OCI-LY7 (cell line): ENCODE data around the gene KRTAP5-6. TPM values are rescaled to one million over a fixed set of nuclear protein-coding genes. Genes with fewer than 3 reads are reported as not detected.

Experiments used
- BruUV-seq: library from RNA; stranded (reverse); fragments of 400-500 nt; replicated peaks from 2 replicates; lab custom pipeline; 2021; lab: Mats Ljungman, UMichigan
- CTCF ChIA-PET: fragments of 300-600 bp; sonication (Branson Sonifier 250); formaldehyde crosslinking; loops from one replicate; lab custom pipeline; 2022; ENCODE audit warnings: antibody characterized with exemption; ENCODE audit not compliant: unreplicated experiment; lab: Charles Lee
- POLR2A ChIA-PET: fragments of 300-600 bp; sonication (Branson Sonifier 250); formaldehyde crosslinking; loops from one replicate; lab custom pipeline; 2022; ENCODE audit warnings: antibody characterized with exemption; lab: Charles Lee
- DNase-seq: peaks from one replicate; pipeline ENCODE4 v3.0.0-alpha.2; 2015; ENCODE audit warnings: low spot score
- H2AFZ ChIP-seq: fragments of 200-600 bp; sonication (generic), shearing (Covaris generic); 2 replicates; pipeline ENCODE4 v1.6.1; 2014; ENCODE audit warnings: mild to moderate bottlenecking, antibody characterized with exemption, low read length, moderate library complexity
- H3K27ac ChIP-seq: fragments of 200-600 bp; sonication (generic); 2 replicates; pipeline ENCODE4 v1.5.1; 2014; ENCODE audit warnings: mixed run types, low read depth, mild to moderate bottlenecking, moderate library complexity, low read length, inconsistent platforms; ENCODE audit not compliant: poor library complexity, severe bottlenecking
- H3K36me3 ChIP-seq: fragments of 200-600 bp; sonication (generic); 2 replicates; pipeline ENCODE4 v1.6.1; 2014; ENCODE audit warnings: mild to moderate bottlenecking, antibody characterized with exemption, low read length, moderate library complexity, mixed read lengths; ENCODE audit not compliant: insufficient read depth
- H3K4me1 ChIP-seq: fragments of 200-600 bp; sonication (generic); 2 replicates; pipeline ENCODE4 v1.5.1; 2014; ENCODE audit warnings: mild to moderate bottlenecking, low read length; ENCODE audit not compliant: insufficient read depth, poor library complexity, severe bottlenecking
- H3K4me2 ChIP-seq: fragments of 200-600 bp; sonication (generic); 2 replicates; pipeline ENCODE4 v1.6.1; 2014; ENCODE audit warnings: mild to moderate bottlenecking, low read length
- H3K4me3 ChIP-seq: fragments of 200-600 bp; sonication (generic); 2 replicates; pipeline ENCODE4 v1.5.1; 2014; ENCODE audit warnings: mild to moderate bottlenecking, low read depth, low read length; ENCODE audit not compliant: poor library complexity, severe bottlenecking
- H3K79me2 ChIP-seq: fragments of 200-600 bp; sonication (generic); 2 replicates; pipeline ENCODE4 v1.6.1; 2016; ENCODE audit warnings: low read depth, mild to moderate bottlenecking, low read length, moderate library complexity, mixed read lengths; ENCODE audit not compliant: insufficient read depth
- H3K9me2 ChIP-seq: fragments of 200-600 bp; sonication (generic); 2 replicates; pipeline ENCODE4 v1.6.1; 2016; ENCODE audit warnings: mild to moderate bottlenecking, low read length, mixed read lengths; ENCODE audit not compliant: insufficient read depth
- H3K9me3 ChIP-seq: fragments of 200-600 bp; sonication (generic); 2 replicates; pipeline ENCODE4 v1.6.1; 2014; ENCODE audit warnings: mild to moderate bottlenecking, mixed run types, low read length, mixed read lengths
- H4K20me1 ChIP-seq: fragments of 200-600 bp; sonication (generic); 2 replicates; pipeline ENCODE4 v1.6.1; 2014; ENCODE audit warnings: mild to moderate bottlenecking, antibody characterized with exemption, low read length, moderate library complexity, mixed read lengths; ENCODE audit not compliant: insufficient read depth
- CTCF ChIP-seq: fragments of 200-600 bp; sonication (generic); conservative IDR thresholded peaks from 2 replicates; pipeline ENCODE4 v1.5.1; 2014; ENCODE audit warnings: mild to moderate bottlenecking, antibody characterized with exemption, low read length, moderate library complexity, mixed read lengths
- EZH2phosphoT487 ChIP-seq: fragments of 200-600 bp; sonication (generic); IDR thresholded peaks from 2 replicates; pipeline ENCODE4 v1.6.1; 2018; ENCODE audit warnings: low read depth, borderline replicate concordance, mild to moderate bottlenecking, mixed run types, antibody characterized with exemption, low read length, moderate library complexity, mixed read lengths
- intact Hi-C: fragments of 100-400 bp; cut with micrococcal nuclease; formaldehyde crosslinking; loops from one replicate; pipeline ENCODE4 v1.10.0; 2022; ENCODE audit not compliant: unreplicated experiment
- total RNA-seq, 2 experiments: library from RNA; depleted of rRNA in 1 of 2; stranded (reverse); fragments of >200 nt in 1 of 2; shearing (Covaris generic) in 1 of 2; gene quantifications; 2 replicates each; pipeline ENCODE4 v1.2.3, GENCODE V29; 2014 to 2022

The KRTAP5-6 gene
- total RNA-seq, 2 experiments from 2014 or later, result not detected

DNA sequence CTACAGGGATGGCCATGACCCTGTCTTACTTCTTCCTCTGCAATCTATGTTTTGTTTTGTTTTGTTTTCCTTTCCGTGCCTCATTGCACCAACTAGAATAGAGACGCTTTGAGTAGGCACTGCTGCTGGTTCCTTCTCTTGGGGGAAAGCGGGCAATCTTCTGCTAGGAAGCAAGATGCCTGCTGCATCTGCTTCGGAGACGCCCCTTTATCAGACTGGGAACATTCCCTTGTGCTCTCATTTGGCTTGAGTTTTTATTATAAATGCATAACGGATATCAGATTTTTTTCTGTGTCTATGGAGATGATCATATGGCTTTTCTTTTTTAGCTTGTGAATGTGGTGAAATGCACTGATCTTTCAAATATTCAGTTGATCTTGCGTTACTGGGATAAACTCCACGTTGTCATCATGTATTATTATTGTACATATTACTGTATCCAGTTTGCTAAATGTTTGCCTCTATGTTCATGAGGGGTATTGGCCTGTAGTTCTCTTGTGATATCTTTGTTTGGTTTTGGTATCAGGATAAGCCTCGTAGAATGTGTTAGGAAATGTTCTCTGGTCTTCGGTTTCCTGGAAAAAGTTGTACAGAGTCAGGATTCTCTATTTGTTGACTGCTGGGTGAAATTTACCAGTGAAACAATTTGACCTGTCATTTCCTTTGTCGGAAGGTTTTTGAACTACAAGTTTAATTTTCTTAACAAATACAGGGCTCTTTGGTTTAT is 23.4 kb upstream of the KRTAP5-6 start:
- Histone ChIP-seq H3K4me3 (no peak overlapping the region), H3K36me3 (no peaks in the 10 kb centered on the region), H3K9me3 (no peaks in the 10 kb centered on the region), H4K20me1 (no peaks in the 10 kb centered on the region), H3K4me1 (no peaks in the 10 kb centered on the region), H2AFZ (no peak overlapping the region), H3K79me2 (no peaks in the 10 kb centered on the region), H3K27ac (no peak overlapping the region), H3K4me2 (no peak overlapping the region), H3K9me2 (no peaks in the 10 kb centered on the region)
- DNase-seq, result no peak
- CTCF ChIA-PET, result no interaction called here
- no TSS peak for BruUV-seq
- POLR2A ChIA-PET, result no interaction called here
- TF ChIP-seq EZH2phosphoT487 (no peak), CTCF (no peak)
- intact Hi-C loops, result no loop called here

DNA sequence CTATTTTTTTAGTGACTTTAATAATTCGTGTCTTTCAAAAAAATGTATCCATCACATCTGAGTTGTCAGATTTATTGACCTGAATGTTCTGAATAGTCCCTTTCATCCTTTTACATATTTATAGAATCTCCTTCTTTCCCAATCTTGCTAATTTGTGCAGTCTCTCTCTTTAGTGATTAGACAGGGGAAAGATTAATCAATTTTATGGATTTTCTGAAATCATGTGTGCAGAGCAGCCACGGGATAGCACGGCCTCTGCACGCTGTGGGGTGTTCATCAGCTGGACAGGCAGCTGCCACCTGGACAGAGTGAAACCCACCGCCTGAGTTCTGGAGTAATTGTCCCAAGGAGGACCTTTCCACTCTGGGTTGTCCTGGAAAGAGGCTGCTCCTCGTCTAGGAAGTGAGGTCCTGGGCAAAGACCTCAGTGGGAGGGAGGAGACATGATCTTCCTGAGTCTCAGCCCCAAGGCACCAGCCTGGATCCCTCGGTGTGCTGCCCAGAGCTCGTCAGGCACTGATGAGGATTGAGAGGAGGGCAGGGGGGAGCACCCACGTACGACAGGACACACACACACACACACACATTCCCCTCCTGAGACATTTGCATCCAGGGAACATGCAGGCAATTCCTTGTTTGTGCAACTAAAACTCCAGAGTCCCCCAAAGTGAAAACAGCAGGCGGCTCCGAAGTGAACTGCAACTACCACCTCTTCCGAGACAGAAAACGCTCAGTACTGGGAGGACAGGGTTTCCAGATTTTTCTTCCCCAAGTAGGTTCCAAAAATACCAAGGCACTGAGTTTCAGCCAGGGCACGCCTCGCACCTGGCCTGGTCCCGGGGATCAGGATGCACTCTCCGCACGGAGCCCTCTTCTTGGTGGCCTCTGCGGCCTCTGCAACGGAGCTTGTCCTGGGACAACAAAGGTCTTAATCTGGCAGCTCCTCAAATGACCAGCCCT is 22.5 kb upstream of the KRTAP5-6 start:
- DNase-seq, result no peak
- Histone ChIP-seq H3K9me2 (no peaks in the 10 kb centered on the region), H3K79me2 (no peaks in the 10 kb centered on the region), H3K4me1 (no peaks in the 10 kb centered on the region), H2AFZ (no peak overlapping the region), H3K27ac (no peak overlapping the region), H3K4me2 (no peak overlapping the region), H3K36me3 (no peaks in the 10 kb centered on the region), H3K9me3 (no peaks in the 10 kb centered on the region), H3K4me3 (no peak overlapping the region), H4K20me1 (no peaks in the 10 kb centered on the region)
- intact Hi-C loops, result no loop called here
- POLR2A ChIA-PET, result no interaction called here
- no peak for TF ChIP-seq CTCF
- TF ChIP-seq EZH2phosphoT487, result no peak
- no TSS peak for BruUV-seq
- CTCF ChIA-PET, result no interaction called here
